Vagina (tissue), 2 donors: Measurements from ENCODE around the gene RHOA. TPM values are rescaled to one million over a fixed set of nuclear protein-coding genes. Genes with fewer than 3 reads are reported as not detected.
"Not testable (repeated sequence)": the region's sequence is repeated elsewhere in the genome, so short reads cannot be mapped to it uniquely, and the experiment has no call there.

Source experiments
- DNase-seq, 2 donors: peaks; one replicate each; pipeline ENCODE4 v3.0.0-alpha.2; 2017; ENCODE audit errors: extremely low spot score in 2 of 2
- H3K27ac ChIP-seq: fragments of 200-600 bp; sonication (generic); one replicate; pipeline ENCODE4 v1.5.1; 2019
- H3K27me3 ChIP-seq: fragments of 200-600 bp; sonication (generic); one replicate; pipeline ENCODE4 v1.5.1; 2019
- H3K36me3 ChIP-seq, 2 donors: fragments of 200-600 bp; sonication (generic); one replicate each; pipeline ENCODE4 v1.5.1; 2017 to 2019
- H3K4me1 ChIP-seq: fragments of 200-600 bp; sonication (generic); one replicate; pipeline ENCODE4 v1.5.1; 2019
- H3K4me3 ChIP-seq, 2 donors: fragments of 200-600 bp; sonication (generic); 1 replicate in 1 of 2; 2 replicates in 1 of 2; pipeline ENCODE4 v1.5.1; 2016 to 2019
- H3K9me3 ChIP-seq: fragments of 200-600 bp; sonication (generic); one replicate; pipeline ENCODE4 v1.5.1; 2019
- CTCF ChIP-seq, 3 experiments: fragments of 450-650 bp in 2 of 3; fragments of 200-600 bp in 1 of 3; sonication (generic) in 1 of 3; IDR thresholded peaks; one replicate each; pipeline ENCODE4 v1.5.1; 2017 to 2019; ENCODE audit warnings: antibody characterized with exemption in 3 of 3, mild to moderate bottlenecking in 2 of 3, moderate library complexity in 2 of 3
- POLR2A ChIP-seq, 2 donors: fragments of 450-650 bp; IDR thresholded peaks; one replicate each; pipeline ENCODE4 v1.6.1; 2017; ENCODE audit warnings: antibody characterized with exemption in 2 of 2, mild to moderate bottlenecking in 2 of 2, moderate library complexity in 2 of 2
- POLR2AphosphoS5 ChIP-seq, 2 donors: sonication (generic); formaldehyde crosslinking; IDR thresholded peaks; one replicate each; pipeline ENCODE4 v1.9.0; 2017; ENCODE audit warnings: antibody characterized with exemption in 2 of 2, mild to moderate bottlenecking in 2 of 2, low read depth in 1 of 2; ENCODE audit not compliant: insufficient read depth in 1 of 2
- intact Hi-C: fragments of 100-400 bp; cut with DNase I; formaldehyde crosslinking; loops from one replicate; pipeline ENCODE4 v1.15.1; 2023
- total RNA-seq: library from RNA; depleted of rRNA; stranded (reverse); fragments of >200 nt; gene quantifications from one replicate; pipeline ENCODE4 v1.2.3, GENCODE V29; 2016

RHOA gene
- total RNA-seq, 1 donor from 2014 or later, result 377 TPM

- Histone ChIP-seq H3K27me3 (no peaks in the 10 kb centered on the region), H3K27ac (no peak overlapping the region), H3K4me3 (no peak overlapping the region), H3K4me1 (peaks cover 62% of the 10 kb centered on the region), H3K9me3 (no peaks in the 10 kb centered on the region), H3K36me3 (no peaks in the 10 kb centered on the region)
- DNase-seq, result no peak
- intact Hi-C loops, result no loop called here
- peak in 1 of 2 donors; percentile 61 for TF ChIP-seq POLR2AphosphoS5 (IDR thresholded peaks at IDR 0.05; ENCODE audit: insufficient read depth in 1 of 2, low read depth in 1 of 2)
- no peak for TF ChIP-seq POLR2A (IDR thresholded peaks at IDR 0.05)
Observed at GRCh38 chr3:49397470-49397869, 14.3 kb downstream of the RHOA start.

GRCh38 chr3:49391310-49391709, 20.5 kb downstream of the RHOA start:
- H3K4me1 ChIP-seq, result peaks cover 69% of the 10 kb centered on the region
- DNase-seq, H3K27ac ChIP-seq, H3K36me3 ChIP-seq, H3K9me3 ChIP-seq, intact Hi-C loops, H3K27me3 ChIP-seq, H3K4me3 ChIP-seq: not testable (repeated sequence)

- intact Hi-C loops, result no loop called here
- no peak for DNase-seq
Observed at GRCh38 chr3:49389297-49389696, 22.5 kb downstream of the RHOA start.

GRCh38 chr3:49388289-49388820, 23.4 kb downstream of the RHOA start:
- no peaks in the 10 kb centered on the region for H3K36me3 ChIP-seq
- intact Hi-C loops, result no loop called here
- TF ChIP-seq POLR2A (IDR thresholded peaks at IDR 0.05), result no peak
- TF ChIP-seq POLR2AphosphoS5 (IDR thresholded peaks at IDR 0.05; ENCODE audit: insufficient read depth in 1 of 2, low read depth in 1 of 2), result no peak
- no peak for TF ChIP-seq CTCF (IDR thresholded peaks at IDR 0.05)
- no peaks in the 10 kb centered on the region for H3K9me3 ChIP-seq
- H3K4me1 ChIP-seq, result peaks cover 78% of the 10 kb centered on the region
- H3K27ac ChIP-seq, result no peak overlapping the region
- H3K4me3 ChIP-seq, result no peak overlapping the region
- no peak for DNase-seq
- no peaks in the 10 kb centered on the region for H3K27me3 ChIP-seq

More at GRCh38 chr3:49389297-49389696, 22.5 kb downstream of the RHOA start:
- Histone ChIP-seq H3K4me1 (peaks cover 74% of the 10 kb centered on the region), H3K4me3 (no peak overlapping the region), H3K27me3 (no peaks in the 10 kb centered on the region), H3K9me3 (no peaks in the 10 kb centered on the region), H3K27ac (no peak overlapping the region), H3K36me3 (no peaks in the 10 kb centered on the region)
- TF ChIP-seq CTCF (IDR thresholded peaks at IDR 0.05), result no peak
- TF ChIP-seq POLR2AphosphoS5 (IDR thresholded peaks at IDR 0.05; ENCODE audit: insufficient read depth in 1 of 2, low read depth in 1 of 2), result no peak
- no peak for TF ChIP-seq POLR2A (IDR thresholded peaks at IDR 0.05)

GRCh38 chr3:49387721-49388120, 24.1 kb downstream of the RHOA start:
- Histone ChIP-seq H3K27ac (no peak overlapping the region), H3K4me3 (no peak overlapping the region), H3K27me3 (no peaks in the 10 kb centered on the region), H3K36me3 (no peaks in the 10 kb centered on the region), H3K4me1 (peaks cover 84% of the 10 kb centered on the region), H3K9me3 (no peaks in the 10 kb centered on the region)
- DNase-seq, result no peak
- intact Hi-C loops, result no loop called here
- TF ChIP-seq CTCF (IDR thresholded peaks at IDR 0.05), result no peak
- no peak for TF ChIP-seq POLR2A (IDR thresholded peaks at IDR 0.05)
- TF ChIP-seq POLR2AphosphoS5 (IDR thresholded peaks at IDR 0.05; ENCODE audit: insufficient read depth in 1 of 2, low read depth in 1 of 2), result no peak

GRCh38 chr3:49386056-49386756, 25.6 kb downstream of the RHOA start:
- Histone ChIP-seq H3K9me3 (no peaks in the 10 kb centered on the region), H3K27ac (no peak overlapping the region), H3K27me3 (no peaks in the 10 kb centered on the region), H3K4me1 (peaks cover 83% of the 10 kb centered on the region), H3K36me3 (no peaks in the 10 kb centered on the region), H3K4me3 (no peak overlapping the region)
- TF ChIP-seq POLR2A (IDR thresholded peaks at IDR 0.05) (no peak), POLR2AphosphoS5 (IDR thresholded peaks at IDR 0.05; ENCODE audit: insufficient read depth in 1 of 2, low read depth in 1 of 2) (no peak), CTCF (IDR thresholded peaks at IDR 0.05) (no peak)
- intact Hi-C loops, result no loop called here
- DNase-seq, result no peak
